Hematopoietic multipotent progenitor cell treated with erythropoietin and hydrocortisone succinate and interleukin-3 and kit ligand, for 15 days (in vitro differentiated cells): ENCODE measurements around the gene INS.
"Not testable (repeated sequence)": the region's sequence is repeated elsewhere in the genome, so short reads cannot be mapped to it uniquely, and the experiment has no call there.

Source experiments
- DNase-seq: peaks from one replicate; pipeline ENCODE4 v3.0.0-alpha.2; 2015; ENCODE audit warnings: low spot score

Gene INS

DNA sequence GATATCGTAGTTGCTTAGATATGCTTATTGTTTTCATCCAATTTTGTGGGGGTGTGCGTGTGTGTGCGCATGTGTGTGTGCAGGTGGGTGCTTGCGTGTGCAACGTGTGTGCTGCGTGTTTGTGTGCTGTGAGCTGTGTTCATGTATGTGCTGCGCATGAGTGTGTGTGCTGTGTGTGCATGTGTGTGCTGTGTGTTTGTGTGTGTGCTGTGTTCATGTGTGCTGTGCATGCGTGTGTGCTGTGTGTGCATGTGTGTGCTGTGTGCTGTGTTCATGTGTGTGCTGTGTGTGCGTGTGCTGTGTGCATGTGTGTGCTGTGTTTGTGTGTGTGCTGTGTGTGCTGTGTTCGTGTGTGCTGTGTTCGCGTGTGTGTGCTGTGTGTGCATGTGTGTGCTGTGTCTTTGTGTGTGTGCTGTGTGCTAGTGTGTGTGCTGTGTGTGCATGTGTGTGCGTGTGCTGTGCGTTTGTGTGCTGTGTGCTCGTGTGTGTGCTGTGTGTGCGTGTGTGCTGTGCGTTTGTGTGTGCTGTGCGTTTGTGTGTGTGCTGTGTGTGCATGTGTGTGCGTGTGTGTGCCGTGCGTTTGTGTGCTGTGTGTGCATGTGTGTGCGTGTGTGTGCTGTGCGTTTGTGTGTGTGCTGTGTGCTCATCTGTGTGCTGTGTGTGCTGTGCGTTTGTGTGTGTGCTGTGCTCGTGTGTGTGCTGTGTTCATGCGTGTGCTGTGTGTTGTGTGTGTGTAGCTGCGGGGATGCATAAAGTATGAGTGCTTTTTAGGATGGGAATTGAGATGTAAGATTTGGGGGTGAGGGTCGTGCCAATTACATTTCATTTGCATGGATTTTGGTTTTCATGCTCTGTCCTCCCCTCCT, 29.4 kb downstream of the INS start:
- DNase-seq: no peak

DNA sequence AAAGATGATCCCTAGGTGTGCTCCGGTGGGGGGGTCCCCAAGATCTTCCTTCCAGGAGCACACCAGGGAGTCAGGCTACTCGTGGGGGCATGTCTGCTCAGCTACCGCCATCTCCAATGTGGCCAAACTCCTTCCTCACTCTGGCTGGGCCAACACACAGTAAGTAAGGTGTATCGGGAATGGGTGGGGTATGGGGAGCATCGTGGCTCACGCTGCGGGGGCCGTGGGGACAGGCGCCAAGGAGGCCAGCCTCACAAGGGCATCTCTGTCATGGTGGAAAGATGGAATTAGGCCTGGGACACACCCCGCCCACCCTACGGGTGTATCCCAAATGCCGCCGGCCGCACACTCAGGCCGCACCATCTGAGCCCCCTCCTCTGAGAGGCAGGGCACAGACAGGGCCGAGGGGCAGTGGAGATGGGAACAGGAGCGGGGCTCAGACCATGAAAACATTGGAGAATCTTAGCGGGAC, 30.1 kb downstream of the INS start:
- no peak for DNase-seq

GRCh38 chr11:2129699-2130366, 31.2 kb downstream of the INS start:
- no peak for DNase-seq

GRCh38 chr11:2129308-2129698, 31.7 kb downstream of the INS start:
- DNase-seq: no peak

DNA sequence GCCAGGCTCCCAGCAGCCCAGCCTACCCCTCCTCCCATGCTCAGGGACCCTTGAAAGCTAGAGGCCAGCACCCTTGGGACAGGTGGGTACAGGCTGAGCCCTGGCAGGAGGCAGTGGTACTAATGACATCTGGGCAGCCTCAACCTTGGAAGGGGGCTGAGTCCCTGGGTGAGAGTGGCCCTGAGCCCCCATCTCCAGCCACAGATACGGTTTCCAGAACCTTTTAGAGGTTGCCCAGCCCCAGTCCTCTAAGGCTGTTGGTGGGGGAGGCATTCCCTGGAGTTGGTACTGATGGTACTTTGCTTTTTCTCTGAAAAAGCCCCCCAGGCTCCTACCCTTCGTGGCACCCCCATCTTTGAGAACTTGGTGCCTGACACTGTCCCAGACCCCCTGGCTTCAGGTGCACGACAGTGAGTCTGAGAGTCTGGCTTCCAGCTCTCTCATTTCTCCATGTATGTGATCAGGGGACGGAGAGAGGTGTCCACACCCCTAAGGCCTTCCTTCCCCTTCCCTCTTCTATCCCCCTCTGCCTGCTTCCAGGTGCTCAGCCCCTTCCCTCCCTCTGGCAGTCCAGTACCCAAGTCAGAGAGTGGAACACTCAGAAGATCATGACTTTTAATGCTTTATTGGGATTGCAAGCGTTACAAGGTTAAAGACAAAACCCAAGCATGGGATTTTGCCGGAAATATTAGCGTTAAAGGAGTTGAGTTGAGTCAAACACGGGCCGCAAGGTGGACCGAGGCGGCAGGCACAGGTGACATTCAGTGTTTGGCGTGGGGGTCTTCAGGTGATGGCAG, 32.3 kb downstream of the INS start:
- DNase-seq: no peak

- no peak for DNase-seq
Observed at GRCh38 chr11:2128130-2128510, 32.9 kb downstream of the INS start.

GRCh38 chr11:2127482-2128129, 33.4 kb downstream of the INS start:
- no peak for DNase-seq

GRCh38 chr11:2126520-2127085, 34.4 kb downstream of the INS start:
- DNase-seq: no peak

DNA sequence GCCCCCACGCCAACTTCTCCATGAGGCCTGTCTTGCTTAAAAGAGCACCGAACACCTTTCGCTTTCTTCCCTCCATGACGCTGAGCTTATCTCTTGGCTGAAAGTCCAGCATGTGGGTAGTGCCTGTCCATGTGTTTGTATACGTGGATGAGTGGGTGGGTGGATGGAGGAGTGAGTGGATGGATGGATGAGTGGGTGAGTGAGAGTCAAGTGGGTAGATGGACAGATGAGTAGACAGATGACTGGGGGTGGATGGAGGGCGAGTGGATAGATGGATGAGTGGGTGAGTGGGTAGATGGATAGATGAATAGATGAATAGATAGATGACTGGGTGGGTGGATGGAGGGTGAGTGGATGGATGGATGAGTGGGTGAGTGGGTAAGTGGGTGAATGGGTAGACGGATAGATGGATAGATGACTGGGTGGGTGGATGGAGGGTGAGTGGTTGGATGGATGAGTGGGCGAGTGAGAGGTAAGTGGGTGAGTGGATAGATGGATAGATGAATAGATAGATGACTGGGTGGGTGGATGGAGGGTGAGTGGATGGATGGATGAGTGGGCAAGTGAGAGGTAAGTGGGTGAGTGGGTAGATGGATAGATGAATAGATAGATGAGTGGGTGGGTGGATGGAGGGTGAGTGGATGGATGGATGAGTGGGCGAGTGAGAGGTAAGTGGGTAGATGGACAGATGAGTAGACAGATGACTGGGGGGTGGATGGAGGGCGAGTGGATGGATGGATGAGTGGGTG, 36.1 kb downstream of the INS start:
- not testable (repeated sequence) for DNase-seq

GRCh38 chr11:2123628-2123960, 37.4 kb downstream of the INS start:
- DNase-seq: no peak

- DNase-seq: no peak
Observed at GRCh38 chr11:2122907-2123627, 37.9 kb downstream of the INS start.

DNA sequence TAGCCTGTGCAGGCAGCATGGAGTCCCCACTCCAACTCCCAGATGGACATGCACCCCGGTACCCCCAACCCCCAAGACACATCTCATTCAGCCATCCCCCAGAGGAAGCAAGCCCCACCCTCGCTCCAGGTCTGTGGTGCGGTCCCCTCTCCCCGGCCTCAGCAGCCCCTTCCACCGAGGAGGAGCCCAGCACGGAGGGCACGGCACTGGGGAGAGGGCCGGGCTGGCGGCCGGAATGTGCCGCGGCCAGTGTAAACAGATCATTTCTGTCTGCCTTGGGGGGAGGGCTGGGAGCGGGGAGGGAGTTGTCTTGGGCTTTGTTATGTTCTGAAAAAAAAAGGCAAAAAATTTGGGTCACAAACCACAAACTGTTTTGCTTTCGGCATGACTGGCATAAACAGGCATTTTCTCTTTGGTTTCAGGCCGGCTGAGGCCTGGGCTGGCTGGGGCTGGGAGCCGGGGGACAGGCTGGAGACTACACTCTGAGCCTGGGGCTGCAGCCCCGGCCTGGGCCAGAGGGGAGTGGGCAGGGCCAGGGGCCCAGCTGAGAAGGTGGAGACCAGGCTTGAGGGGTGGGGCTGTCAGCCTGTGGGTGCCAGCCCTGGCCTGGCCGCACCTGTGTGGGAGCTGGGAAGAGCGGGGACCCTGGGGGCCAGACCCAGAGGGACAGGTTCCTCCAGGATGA, 38.6 kb downstream of the INS start:
- DNase-seq: no peak

DNA sequence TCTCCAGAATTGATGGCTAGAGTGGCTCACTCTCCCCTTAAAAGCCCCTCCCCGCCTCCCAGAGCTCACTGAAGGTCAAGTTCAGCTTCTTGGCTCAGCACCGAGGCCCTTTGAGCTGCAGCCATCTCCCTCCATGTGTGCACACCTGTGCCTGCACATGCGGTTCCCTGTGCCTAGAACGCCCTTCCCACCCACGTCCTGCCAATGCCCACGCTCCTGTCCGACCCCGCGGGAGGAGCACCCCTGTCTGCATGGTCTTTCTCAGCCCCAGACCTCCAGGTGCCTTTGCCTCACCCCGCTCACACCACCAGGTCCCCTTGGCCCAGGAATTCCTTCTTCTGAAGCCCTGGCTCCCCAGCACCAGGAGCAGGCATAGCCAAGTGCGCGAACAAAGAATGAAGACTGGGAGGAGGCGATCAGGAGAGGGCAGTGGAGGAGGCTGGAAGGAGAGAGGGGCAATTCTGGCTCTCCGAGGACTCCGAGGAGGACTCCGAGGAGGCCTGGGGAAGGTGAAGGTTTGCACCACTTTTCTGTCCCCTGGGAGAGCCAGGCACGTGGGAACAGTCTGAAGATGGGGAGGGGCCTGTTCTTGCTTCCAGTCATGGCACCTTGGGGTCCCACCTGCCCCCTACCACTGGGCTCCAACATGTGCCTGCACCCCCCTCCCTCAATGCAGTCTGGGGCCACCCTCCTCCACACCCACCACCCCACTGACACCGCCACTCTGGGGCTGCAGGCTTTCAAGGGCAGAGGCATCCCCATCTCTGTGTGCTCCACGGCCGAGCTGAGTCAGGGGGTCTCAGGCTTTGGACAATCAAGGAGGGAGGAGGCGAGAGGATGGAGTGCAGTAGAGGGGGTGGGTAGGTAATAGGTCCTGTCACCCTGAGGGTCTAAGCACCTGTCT, 39.5 kb downstream of the INS start:
- no peak for DNase-seq

GRCh38 chr11:2120359-2121100, 40.5 kb downstream of the INS start:
- no peak for DNase-seq

- DNase-seq: no peak
Observed at GRCh38 chr11:2118677-2119076, 42.3 kb downstream of the INS start.

DNA sequence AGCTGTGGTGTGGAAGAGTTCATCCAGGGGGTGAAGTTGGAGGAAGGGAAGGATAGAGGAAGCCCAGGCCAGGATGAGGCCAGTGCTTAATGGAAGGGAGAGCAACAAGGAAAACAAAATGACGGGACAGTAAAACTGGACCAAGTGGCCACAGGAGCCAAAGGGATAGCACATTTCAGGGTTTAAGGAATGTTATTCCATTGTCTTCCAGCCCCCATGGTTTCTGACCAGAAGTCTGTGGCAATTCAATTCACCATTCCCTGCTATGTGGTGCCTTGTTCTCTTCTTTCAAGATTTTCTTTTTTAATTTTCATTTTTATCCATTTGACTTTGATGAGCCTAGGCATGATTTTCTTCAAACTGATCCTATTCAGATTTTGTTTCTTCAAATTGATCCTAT, 44.3 kb downstream of the INS start:
- no peak for DNase-seq

DNA sequence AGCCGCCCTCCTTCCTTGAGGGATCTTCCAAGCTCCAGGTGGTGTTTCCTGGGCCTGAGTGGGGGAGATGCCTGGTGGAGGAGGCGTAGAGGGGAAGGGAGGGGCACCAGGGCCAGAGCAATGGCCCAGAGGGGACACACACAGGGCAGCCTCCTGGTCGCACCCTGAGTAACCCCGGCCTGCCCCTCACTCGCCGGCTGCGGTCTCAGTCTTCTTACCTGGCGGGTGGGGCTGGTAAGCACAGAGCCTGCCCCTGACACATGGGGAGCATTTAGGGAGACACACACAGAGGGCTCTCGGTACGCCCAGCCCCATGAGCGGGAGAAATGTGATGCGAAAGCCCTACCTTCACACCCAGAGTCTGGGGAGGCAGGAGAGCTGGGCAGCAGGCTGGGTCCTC, 45.7 kb downstream of the INS start:
- DNase-seq: no peak
